ENCODE measurements around the gene SPIB.
"Not testable (repeated sequence)": the region's sequence is repeated elsewhere in the genome, so short reads cannot be mapped to it uniquely, and the experiment has no call there.

The SPIB gene

DNA sequence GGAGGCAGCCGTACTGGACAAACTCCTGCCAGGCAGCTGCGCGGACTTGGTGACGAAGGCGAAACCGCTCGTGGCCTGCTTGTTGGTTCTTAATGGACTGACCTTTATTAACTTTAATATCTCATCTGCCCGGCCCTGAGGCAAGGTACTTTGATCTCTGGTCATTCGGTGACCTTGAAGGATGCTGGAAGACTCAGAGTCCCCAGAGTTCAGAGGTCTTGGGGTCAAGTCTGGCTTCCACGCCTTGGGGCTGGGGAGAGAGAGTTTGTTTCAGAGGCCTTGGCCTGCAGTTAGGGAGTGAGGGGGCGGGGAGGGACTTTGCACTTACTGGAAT, 47.9 kb downstream of the SPIB start:
- DNase-seq (ENCODE audit: low read depth) = no peak
- no peak for TF ChIP-seq CTCF (IDR thresholded peaks at IDR 0.05; ENCODE audit: control insufficient read depth, insufficient read depth, low read depth, low read length, missing control alignments)
- H3K4me3 ChIP-seq (ENCODE audit: control insufficient read depth, low read depth, low read length) = no peak overlapping the region

DNA sequence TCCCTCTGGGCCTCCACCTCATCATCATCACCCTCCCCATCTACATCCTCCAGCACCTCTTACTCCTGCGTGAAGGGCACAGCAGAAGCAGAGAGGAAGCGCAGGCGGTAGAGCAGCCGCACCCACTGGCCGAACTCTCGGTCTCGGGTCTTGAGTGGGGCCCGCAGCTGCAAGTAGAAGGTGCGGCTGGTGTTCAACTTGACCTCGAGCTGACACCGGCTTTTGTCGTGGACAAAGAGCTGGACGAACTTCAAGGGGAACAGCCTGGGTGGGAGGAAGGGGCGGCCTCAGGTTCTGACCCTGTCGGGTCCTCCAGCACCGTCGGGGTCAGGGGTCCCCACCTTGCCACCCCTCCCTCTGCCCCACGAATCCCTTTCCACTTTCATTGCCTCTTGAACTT, 48.8 kb downstream of the SPIB start:
- DNase-seq (ENCODE audit: low read depth) = no peak
- no peak overlapping the region for H3K4me3 ChIP-seq (ENCODE audit: control insufficient read depth, low read depth, low read length)
- TF ChIP-seq CTCF (IDR thresholded peaks at IDR 0.05; ENCODE audit: control insufficient read depth, insufficient read depth, low read depth, low read length, missing control alignments) = no peak

DNA sequence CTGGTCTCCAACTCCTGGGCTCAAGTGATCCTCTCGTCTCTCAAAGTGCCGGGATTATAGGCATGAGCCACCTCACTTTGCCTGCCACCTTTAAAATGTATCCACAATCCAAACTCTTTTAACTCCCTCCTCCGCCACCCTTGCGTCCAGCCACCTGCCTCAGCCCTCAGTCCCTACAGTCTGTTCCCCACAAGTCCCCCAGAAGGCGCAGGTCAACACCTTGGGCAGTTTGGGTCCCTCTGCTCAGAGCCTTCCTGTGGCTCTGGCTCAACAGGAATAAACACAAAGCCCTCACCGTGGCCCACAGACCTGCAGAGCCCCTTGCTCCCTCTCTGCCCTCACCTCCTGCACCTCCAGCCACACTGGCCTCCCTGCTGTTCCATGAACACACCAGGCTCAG, 50.1 kb downstream of the SPIB start:
- no peak for TF ChIP-seq CTCF (IDR thresholded peaks at IDR 0.05; ENCODE audit: control insufficient read depth, insufficient read depth, low read depth, low read length, missing control alignments)
- no peak overlapping the region for H3K4me3 ChIP-seq (ENCODE audit: control insufficient read depth, low read depth, low read length)
- DNase-seq (ENCODE audit: low read depth) = no peak

DNA sequence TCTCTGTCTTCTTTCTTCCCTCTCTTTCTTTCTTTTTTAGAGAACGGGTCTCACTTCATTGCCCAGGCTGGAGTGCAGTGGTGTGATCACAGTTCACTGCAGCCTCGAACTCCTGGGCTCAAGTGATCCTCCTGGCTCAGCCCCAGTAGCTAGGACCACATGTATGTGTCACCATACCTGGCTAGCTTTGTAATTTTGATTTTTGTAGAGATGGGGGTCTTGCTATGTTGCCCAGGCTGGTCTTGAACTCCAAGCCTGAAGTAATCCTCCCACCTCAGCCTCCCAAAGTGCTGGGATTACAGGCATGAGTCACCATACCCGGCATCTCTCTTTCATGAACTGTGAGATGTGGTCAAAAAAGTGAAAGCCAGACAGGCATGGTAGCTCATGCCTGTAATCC, 54.6 kb downstream of the SPIB start:
- not testable (repeated sequence) for DNase-seq (ENCODE audit: low read depth)

DNA sequence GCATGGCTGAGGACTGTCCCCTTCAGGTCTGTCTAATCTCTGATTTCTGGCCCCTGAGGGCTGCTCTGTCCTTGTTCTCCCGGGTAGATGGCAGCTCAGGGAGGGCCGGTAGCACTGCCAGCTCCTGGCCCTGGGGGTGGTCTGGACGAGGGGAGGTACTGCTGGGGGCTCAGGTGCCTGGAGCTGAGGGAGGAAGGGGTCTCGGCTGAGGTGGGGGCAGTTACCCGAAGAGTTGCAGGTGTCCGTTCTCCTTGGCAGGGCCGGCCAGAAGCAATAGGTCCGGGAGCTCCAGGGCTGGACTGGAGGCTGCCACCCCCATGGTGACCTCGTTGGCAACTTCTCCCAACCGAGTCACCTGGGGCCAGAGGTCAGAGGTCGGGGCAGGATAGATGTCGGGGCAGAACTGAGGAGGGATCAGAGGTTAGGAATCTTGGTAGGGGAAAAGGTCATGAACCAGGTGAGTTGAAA, 56.4 kb downstream of the SPIB start:
- TF ChIP-seq CTCF (IDR thresholded peaks at IDR 0.05; ENCODE audit: control insufficient read depth, insufficient read depth, low read depth, low read length, missing control alignments) = no peak
- no peak overlapping the region for H3K4me3 ChIP-seq (ENCODE audit: control insufficient read depth, low read depth, low read length)
- no peak for DNase-seq (ENCODE audit: low read depth)

More for the DNA sequence above, 54.6 kb downstream of the SPIB start:
- not testable (repeated sequence) for H3K4me3 ChIP-seq (ENCODE audit: control insufficient read depth, low read depth, low read length)

GRCh38 chr19:50475736-50476223, 57.0 kb downstream of the SPIB start:
- no peak overlapping the region for H3K4me3 ChIP-seq (ENCODE audit: control insufficient read depth, low read depth, low read length)
- no peak for DNase-seq (ENCODE audit: low read depth)
- no peak for TF ChIP-seq CTCF (IDR thresholded peaks at IDR 0.05; ENCODE audit: control insufficient read depth, insufficient read depth, low read depth, low read length, missing control alignments)

- H3K4me3 ChIP-seq (ENCODE audit: control insufficient read depth, low read depth, low read length) = peak within 1 kb of the TSS; percentile 65
- peak; percentile 52 for DNase-seq (ENCODE audit: low read depth)
- TF ChIP-seq CTCF (IDR thresholded peaks at IDR 0.05; ENCODE audit: control insufficient read depth, insufficient read depth, low read depth, low read length, missing control alignments) = no peak
These were observed 57.6 kb downstream of the SPIB start, which contains the start of the genes EMC10 and GARIN5A for GRCh38 chr19:50476224-50476906. EMC10 (plus strand) TSS chr19:50476507; CDS start chr19:50476545, 38 bp downstream. GARIN5A (minus strand) TSS chr19:50476848; CDS start chr19:50476388, 460 bp downstream.
